CD4-positive, alpha-beta T cell (primary cell): Measurements from ENCODE around the gene ZNF226. TPM values are rescaled to one million over a fixed set of nuclear protein-coding genes. Genes with fewer than 3 reads are reported as not detected.
A peak's percentile ranks its signal among the peaks of the same experiment; 100 is the strongest.
"Not testable (repeated sequence)": the region's sequence is repeated elsewhere in the genome, so short reads cannot be mapped to it uniquely, and the experiment has no call there.

ENCODE experiments used
- ATAC-seq: fragments of 200-7000 bp; cut with Tn5 transposase; one replicate; pipeline ENCODE4 v1.10.0; 2022; ENCODE audit warnings: mild to moderate bottlenecking; ENCODE audit not compliant: poor library complexity
- CTCF ChIA-PET: fragments of 350-600 bp; sonication (Branson Sonifier 250); formaldehyde crosslinking; loops from one replicate; lab custom pipeline; 2021; ENCODE audit warnings: antibody characterized with exemption, inconsistent platforms; lab: Charles Lee
- POLR2A ChIA-PET: fragments of 350-600 bp; sonication (Branson Sonifier 250); formaldehyde crosslinking; loops from one replicate; lab custom pipeline; 2021; ENCODE audit warnings: antibody characterized with exemption, inconsistent platforms; lab: Charles Lee
- DNase-seq, 14 experiments: peaks; one replicate each; pipeline ENCODE4 v3.0.0-alpha.2; 2013 to 2020; ENCODE audit warnings: mixed read lengths in 2 of 14
- H3K27ac ChIP-seq, 2 donors: one replicate each; pipeline versions ENCODE4 v1.5.1 to v1.7.0; 2013; ENCODE audit warnings: low read length in 2 of 2, low read depth in 1 of 2, mild to moderate bottlenecking in 1 of 2
- H3K27me3 ChIP-seq, 2 experiments: 1 replicate in 1 of 2; 2 replicates in 1 of 2; pipeline versions ENCODE4 v1.6.1 to v1.7.0; 2013; ENCODE audit warnings: low read length in 2 of 2, control low read depth in 1 of 2, mild to moderate bottlenecking in 1 of 2, moderate library complexity in 1 of 2; ENCODE audit not compliant: insufficient read depth in 2 of 2, control insufficient read depth in 1 of 2
- H3K36me3 ChIP-seq: one replicate; pipeline ENCODE4 v1.6.1; 2013; ENCODE audit warnings: low read length, control low read depth; ENCODE audit not compliant: insufficient read depth
- H3K4me1 ChIP-seq: one replicate; pipeline ENCODE4 v1.6.1; 2013; ENCODE audit warnings: low read length, control low read depth; ENCODE audit not compliant: insufficient read depth
- H3K4me3 ChIP-seq: one replicate; pipeline ENCODE4 v1.5.1; 2013; ENCODE audit warnings: mild to moderate bottlenecking, low read length, moderate library complexity
- H3K9me3 ChIP-seq, 2 experiments: 1 replicate in 1 of 2; 2 replicates in 1 of 2; pipeline versions ENCODE4 v1.6.1 to v1.7.0; 2013; ENCODE audit warnings: low read length in 2 of 2, mild to moderate bottlenecking in 2 of 2, control low read depth in 1 of 2, moderate library complexity in 1 of 2; ENCODE audit not compliant: control insufficient read depth in 1 of 2, insufficient read depth in 1 of 2
- H3K27ac Mint-ChIP-seq: one replicate; pipeline ENCODE4 v1.8.0; 2020; ENCODE audit warnings: mixed read lengths
- H3K27me3 Mint-ChIP-seq: one replicate; pipeline ENCODE4 v1.8.0; 2021; ENCODE audit warnings: mixed read lengths
- H3K36me3 Mint-ChIP-seq: one replicate; pipeline ENCODE4 v1.8.0; 2021; ENCODE audit warnings: low read depth, mixed read lengths
- H3K4me1 Mint-ChIP-seq: one replicate; pipeline ENCODE4 v1.8.0; 2021; ENCODE audit warnings: low read depth, mixed read lengths
- H3K4me3 Mint-ChIP-seq: one replicate; pipeline ENCODE4 v1.8.0; 2020; ENCODE audit warnings: mild to moderate bottlenecking, mixed read lengths
- H3K9me3 Mint-ChIP-seq: one replicate; pipeline ENCODE4 v1.8.0; 2020; ENCODE audit warnings: mixed read lengths
- CTCF ChIP-seq: fragments of 200-600 bp; IDR thresholded peaks from one replicate; pipeline ENCODE4 v1.8.0; 2022; ENCODE audit warnings: antibody characterized with exemption, mild to moderate bottlenecking
- intact Hi-C, 2 experiments: fragments of 100-400 bp; cut with DNase I in 1 of 2; cut with micrococcal nuclease in 1 of 2; formaldehyde crosslinking; loops; one replicate each; pipeline versions ENCODE4 v1.15.1 to v1.9.0; 2023 to 2025; cut with DNase I, micrococcal nuclease
- total RNA-seq, 174 experiments: library from RNA in 2 of 174; stranded (reverse) in 2 of 174; gene quantifications; one replicate each; pipeline ENCODE4 v1.2.3 and lab custom pipeline; 2021 to 2026

ZNF226 gene
- total RNA-seq, 2 experiments from 2014 or later = 7.9 to 9.1 TPM

- Histone ChIP-seq H3K4me3 (peak overlapping the region; percentile 86), H3K27ac (peak overlapping the region in 1 of 2 donors; percentile 88)
- H3K9me3 Mint-ChIP-seq = peaks cover 26% of the 10 kb centered on the region
Measured at GRCh38 chr19:44164327-44164672, 600 bp upstream of the ZNF226 start.

GRCh38 chr19:44170660-44171059, 5.8 kb downstream of the ZNF226 start:
- Histone ChIP-seq H3K4me1 (peaks cover 10% of the 10 kb centered on the region), H3K9me3 (peaks cover 34 to 73% of the 10 kb centered on the region in 2 experiments), H3K36me3 (peaks cover 91% of the 10 kb centered on the region)
- H3K36me3 Mint-ChIP-seq = peaks cover 94% of the 10 kb centered on the region
- POLR2A ChIA-PET, H3K27ac ChIP-seq, CTCF ChIA-PET, H3K4me3 Mint-ChIP-seq, ATAC-seq, DNase-seq, H3K27me3 ChIP-seq, H3K27me3 Mint-ChIP-seq, H3K4me3 ChIP-seq, intact Hi-C loops, H3K27ac Mint-ChIP-seq: not testable (repeated sequence)
- peaks cover 27% of the 10 kb centered on the region for H3K9me3 Mint-ChIP-seq
- H3K4me1 Mint-ChIP-seq = peaks cover 17% of the 10 kb centered on the region

More at GRCh38 chr19:44164327-44164672, 600 bp upstream of the ZNF226 start:
- ATAC-seq (no peak), DNase-seq (no peak)
- no peaks in the 10 kb centered on the region for H3K27me3 Mint-ChIP-seq
- CTCF ChIA-PET = interaction anchor here (1.0 to 1.6 kb wide), 2 partner anchors 22 to 336 kb away, joined by 4 read pairs; partner anchors contain the start of gene ZNF180
- no peak for TF ChIP-seq CTCF
- H3K4me1 Mint-ChIP-seq = peaks cover 32% of the 10 kb centered on the region
- peaks cover 65% of the 10 kb centered on the region for H3K36me3 Mint-ChIP-seq
- peak overlapping the region; percentile 98 for H3K27ac Mint-ChIP-seq
- POLR2A ChIA-PET = interaction anchor here (0.7 to 2.5 kb wide), 11 partner anchors 13 to 336 kb away, joined by 3 to 22 read pairs (median 4); partner anchors contain the start of genes ZNF180, ZNF222, ZNF224 and ZNF227
- H3K9me3 ChIP-seq = peaks cover 33 to 46% of the 10 kb centered on the region in 2 experiments
- intact Hi-C loops = loop anchor here in 1 of 2 experiments (1.0 to 10.0 kb wide), 4 partner anchors 23 to 341 kb away; partner anchors contain the start of genes ZNF180, ZNF234, ZNF235 and ZNF45
- no peaks in the 10 kb centered on the region for H3K27me3 ChIP-seq
- peaks cover 19% of the 10 kb centered on the region for H3K4me1 ChIP-seq
- peaks cover 29% of the 10 kb centered on the region for H3K36me3 ChIP-seq
- peak overlapping the region; percentile 99 for H3K4me3 Mint-ChIP-seq

GRCh38 chr19:44176590-44176989, 11.7 kb downstream of the ZNF226 start:
- no peaks in the 10 kb centered on the region for H3K4me1 Mint-ChIP-seq
- H3K36me3 Mint-ChIP-seq = peaks cover 82% of the 10 kb centered on the region
- H3K36me3 ChIP-seq = peaks cover 51% of the 10 kb centered on the region
- intact Hi-C loops = no loop called here
- ChIA-PET POLR2A (no interaction called here), CTCF (no interaction called here)
- H3K27me3 Mint-ChIP-seq = no peaks in the 10 kb centered on the region
- no peak for TF ChIP-seq CTCF
- H3K9me3 Mint-ChIP-seq = peaks cover 31% of the 10 kb centered on the region
- DNase-seq = no peak
- no peaks in the 10 kb centered on the region for H3K27me3 ChIP-seq
- no peak overlapping the region for H3K27ac ChIP-seq
- ATAC-seq = no peak
- no peak overlapping the region for H3K4me3 ChIP-seq
- peaks cover 30 to 100% of the 10 kb centered on the region in 2 experiments for H3K9me3 ChIP-seq
- H3K4me3 Mint-ChIP-seq = no peak overlapping the region
- H3K27ac Mint-ChIP-seq = no peak overlapping the region
- no peaks in the 10 kb centered on the region for H3K4me1 ChIP-seq

- no peak for ATAC-seq
- H3K9me3 Mint-ChIP-seq = peaks cover 30% of the 10 kb centered on the region
- Histone ChIP-seq H3K27ac (no peak overlapping the region), H3K4me3 (no peak overlapping the region), H3K9me3 (peaks cover 31 to 99% of the 10 kb centered on the region in 2 experiments), H3K4me1 (no peaks in the 10 kb centered on the region), H3K27me3 (no peaks in the 10 kb centered on the region), H3K36me3 (peaks cover 7% of the 10 kb centered on the region)
- H3K27me3 Mint-ChIP-seq = no peaks in the 10 kb centered on the region
- no peak for TF ChIP-seq CTCF
- peaks cover 62% of the 10 kb centered on the region for H3K36me3 Mint-ChIP-seq
- H3K4me1 Mint-ChIP-seq = no peaks in the 10 kb centered on the region
- CTCF ChIA-PET = no interaction called here
- H3K4me3 Mint-ChIP-seq = no peak overlapping the region
- H3K27ac Mint-ChIP-seq = no peak overlapping the region
- intact Hi-C loops = no loop called here
- DNase-seq = no peak
- POLR2A ChIA-PET = interaction anchor here (1.0 kb wide), 1 partner anchor 31 kb away, joined by 4 read pairs; the partner anchor contains the start of gene ZNF227
Measured at GRCh38 chr19:44180968-44181367, 16.1 kb downstream of the ZNF226 start.
